ENCODE data around the gene TRIB2. TPM values are rescaled to one million over a fixed set of nuclear protein-coding genes. Genes with fewer than 3 reads are reported as not detected.

Gene TRIB2
- polyA plus RNA-seq, 1 of the 3 experiments (the other 2 are of a cell fraction) = 27.5 TPM

- WGBS (ENCODE audit: low lambda C conversion rate) = 87% methylated on average over 8 of the region's 8 CpGs
- Histone ChIP-seq H3K4me3 (ENCODE audit: low read depth in 2 of 2, low read length in 1 of 2) (no peak overlapping the region), H4K20me1 (ENCODE audit: insufficient read depth) (no peaks in the 10 kb centered on the region), H3K4me1 (ENCODE audit: control insufficient read depth in 1 of 2, insufficient read depth in 2 of 2, low read depth in 1 of 2, low read length in 1 of 2) (peaks cover 0 to 12% of the 10 kb centered on the region in 2 experiments; a peak in 2 of 4 replicates), H3K79me2 (ENCODE audit: insufficient read depth) (no peaks in the 10 kb centered on the region), H3K9me2 (no peaks in the 10 kb centered on the region), H3K4me2 (no peak overlapping the region), H3K9me3 (no peaks in the 10 kb centered on the region), H3K27me3 (ENCODE audit: insufficient read depth) (no peaks in the 10 kb centered on the region), H3K36me3 (replicated peaks in 1 of 2; ENCODE audit: control insufficient read depth in 1 of 2, insufficient read depth in 2 of 2, low read length in 1 of 2) (no peaks in the 10 kb centered on the region), H2AFZ (ENCODE audit: low read depth) (no peak overlapping the region), H3K27ac (ENCODE audit: low read depth in 2 of 2, low read length in 1 of 2) (no peak overlapping the region), H3K9ac (no peak overlapping the region), H3F3A (replicated peaks; ENCODE audit: insufficient read depth) (peaks cover 4% of the 10 kb centered on the region)
- no peak for TF ChIP-seq EP300 (IDR thresholded peaks at IDR 0.05; ENCODE audit: borderline replicate concordance in 1 of 2, low read depth in 1 of 2, low read length in 1 of 2)
- TF ChIP-seq CTCF (IDR thresholded peaks at IDR 0.05) = no peak
- TF ChIP-seq MXI1 (IDR thresholded peaks at IDR 0.05; ENCODE audit: low read depth, low read length) = no peak
- TF ChIP-seq RXRA (IDR thresholded peaks at IDR 0.05; ENCODE audit: borderline replicate concordance, low read depth) = no peak
- TF ChIP-seq PBX3 (IDR thresholded peaks at IDR 0.05) = no peak
- TF ChIP-seq USF2 (IDR thresholded peaks at IDR 0.05; ENCODE audit: borderline replicate concordance, low read depth, low read length) = no peak
- TF ChIP-seq YY1 (IDR thresholded peaks at IDR 0.05; ENCODE audit: low read depth) = no peak
- TF ChIP-seq ELF1 (IDR thresholded peaks at IDR 0.05) = no peak
- TF ChIP-seq MAX (IDR thresholded peaks at IDR 0.05; ENCODE audit: low read depth) = no peak
- TF ChIP-seq NRF1 (IDR thresholded peaks at IDR 0.05; ENCODE audit: low read depth, low read length) = no peak
- TF ChIP-seq POLR2AphosphoS5 (IDR thresholded peaks at IDR 0.05; ENCODE audit: low read depth, low read length) = no peak
- TF ChIP-seq TCF12 (IDR thresholded peaks at IDR 0.05) = no peak
- no peak for TF ChIP-seq RCOR1 (IDR thresholded peaks at IDR 0.05; ENCODE audit: low read length)
- no peak for TF ChIP-seq FOSL2 (IDR thresholded peaks at IDR 0.05; ENCODE audit: borderline replicate concordance, low read depth)
- TF ChIP-seq TEAD4 (IDR thresholded peaks at IDR 0.05; ENCODE audit: borderline replicate concordance, insufficient read depth) = no peak
- no peak for TF ChIP-seq TAF1 (IDR thresholded peaks at IDR 0.05; ENCODE audit: borderline replicate concordance, low read depth, low read length)
- TF ChIP-seq FOXM1 (IDR thresholded peaks at IDR 0.05; ENCODE audit: low read depth) = no peak
- no peak for TF ChIP-seq IRF3 (IDR thresholded peaks at IDR 0.05; ENCODE audit: low read depth, low read length)
- TF ChIP-seq RFX5 (IDR thresholded peaks at IDR 0.05; ENCODE audit: low read length) = no peak
- CTCF ChIA-PET = interaction anchor here (0.7 to 3.0 kb wide), 3 partner anchors 8 to 222 kb away, joined by 3 to 19 read pairs (median 3); partner anchors contain the start of gene TRIB2
- POLR2A ChIA-PET = no interaction called here
- DNase-seq = no peak
Observed at GRCh38 chr2:12708508-12709206, 8.1 kb upstream of the TRIB2 start.
